Endodermal cell (in vitro differentiated cells): ENCODE data around the gene FYN. TPM values are rescaled to one million over a fixed set of nuclear protein-coding genes. Genes with fewer than 3 reads are reported as not detected.
A peak's percentile ranks its signal among the peaks of the same experiment; 100 is the strongest.

ENCODE experiments used
- DNase-seq: peaks from one replicate; pipeline ENCODE4 v3.0.0-alpha.2; 2017
- H3K27ac ChIP-seq: 2 replicates; pipeline ENCODE4 v1.5.1; 2013; ENCODE audit warnings: mild to moderate bottlenecking, low read depth, low read length, moderate library complexity
- H3K27me3 ChIP-seq: 2 replicates; pipeline ENCODE4 v1.6.1; 2013; ENCODE audit warnings: mild to moderate bottlenecking, low read length, moderate library complexity; ENCODE audit not compliant: insufficient read depth, control insufficient read depth, poor library complexity, severe bottlenecking
- H3K36me3 ChIP-seq: 2 replicates; pipeline ENCODE4 v1.7.0; 2013; ENCODE audit warnings: mild to moderate bottlenecking, low read length, moderate library complexity; ENCODE audit not compliant: control insufficient read depth, insufficient read depth
- H3K4me1 ChIP-seq: one replicate; pipeline ENCODE4 v1.7.0; 2013; ENCODE audit warnings: low read length; ENCODE audit not compliant: control insufficient read depth, insufficient read depth
- H3K4me3 ChIP-seq: 2 replicates; pipeline ENCODE4 v1.5.1; 2013; ENCODE audit warnings: mild to moderate bottlenecking, low read length, moderate library complexity
- H3K9ac ChIP-seq: 2 replicates; pipeline ENCODE4 v1.6.1; 2013; ENCODE audit warnings: mild to moderate bottlenecking, low read length, moderate library complexity; ENCODE audit not compliant: poor library complexity, severe bottlenecking; ENCODE audit errors: extremely low read depth
- H3K9me3 ChIP-seq: 2 replicates; pipeline ENCODE4 v1.6.1; 2013; ENCODE audit warnings: mild to moderate bottlenecking, low read length, moderate library complexity; ENCODE audit not compliant: control insufficient read depth
- H3K27ac Mint-ChIP-seq: 2 replicates; pipeline ENCODE4 v1.8.0; 2020; ENCODE audit warnings: mixed read lengths
- H3K27me3 Mint-ChIP-seq: 2 replicates; pipeline ENCODE4 v1.8.0; 2021; ENCODE audit warnings: mild to moderate bottlenecking, mixed read lengths; ENCODE audit not compliant: insufficient read depth
- H3K36me3 Mint-ChIP-seq: 2 replicates; pipeline ENCODE4 v1.8.0; 2020; ENCODE audit warnings: low read depth, mixed read lengths
- H3K4me1 Mint-ChIP-seq: 2 replicates; pipeline ENCODE4 v1.8.0; 2020; ENCODE audit warnings: mixed read lengths
- H3K4me3 Mint-ChIP-seq: 2 replicates; pipeline ENCODE4 v1.8.0; 2020; ENCODE audit warnings: mild to moderate bottlenecking, moderate library complexity, mixed read lengths
- H3K9me3 Mint-ChIP-seq: 2 replicates; pipeline ENCODE4 v1.8.0; 2020; ENCODE audit warnings: mild to moderate bottlenecking, mixed read lengths
- WGBS, 2 experiments: methylation state at CpG; one replicate each; pipeline versions ENCODE4 v1.1.5 to v1.1.7; 2013; ENCODE audit warnings: missing lambda C conversion rate in 2 of 2, mixed read lengths in 1 of 2; ENCODE audit not compliant: insufficient coverage in 1 of 2, insufficient read length in 1 of 2; 5-methylcytosine and 5-hydroxymethylcytosine counted together
- total RNA-seq, 2 donors: library from RNA; stranded (reverse); fragmentation: NEBNext Ultra II Directional in 1 of 2; extraction: Animal tissue kit (Norgen Biotek cat#: 25700) in 1 of 2; gene quantifications; 2 replicates in 1 of 2; 3 replicates in 1 of 2; pipeline ENCODE4 v1.2.1, GENCODE V29; 2021
- TF ChIP-seq, protein P1 (sequence below): fragments of 200-600 bp; sonication (generic); conservative IDR thresholded peaks from 2 replicates; pipeline ENCODE4 v1.5.0; 2021; ENCODE audit warnings: antibody characterized with exemption, mild to moderate bottlenecking

FYN gene
- total RNA-seq, 2 donors from 2014 or later, result 70.0 to 96.4 TPM

DNA sequence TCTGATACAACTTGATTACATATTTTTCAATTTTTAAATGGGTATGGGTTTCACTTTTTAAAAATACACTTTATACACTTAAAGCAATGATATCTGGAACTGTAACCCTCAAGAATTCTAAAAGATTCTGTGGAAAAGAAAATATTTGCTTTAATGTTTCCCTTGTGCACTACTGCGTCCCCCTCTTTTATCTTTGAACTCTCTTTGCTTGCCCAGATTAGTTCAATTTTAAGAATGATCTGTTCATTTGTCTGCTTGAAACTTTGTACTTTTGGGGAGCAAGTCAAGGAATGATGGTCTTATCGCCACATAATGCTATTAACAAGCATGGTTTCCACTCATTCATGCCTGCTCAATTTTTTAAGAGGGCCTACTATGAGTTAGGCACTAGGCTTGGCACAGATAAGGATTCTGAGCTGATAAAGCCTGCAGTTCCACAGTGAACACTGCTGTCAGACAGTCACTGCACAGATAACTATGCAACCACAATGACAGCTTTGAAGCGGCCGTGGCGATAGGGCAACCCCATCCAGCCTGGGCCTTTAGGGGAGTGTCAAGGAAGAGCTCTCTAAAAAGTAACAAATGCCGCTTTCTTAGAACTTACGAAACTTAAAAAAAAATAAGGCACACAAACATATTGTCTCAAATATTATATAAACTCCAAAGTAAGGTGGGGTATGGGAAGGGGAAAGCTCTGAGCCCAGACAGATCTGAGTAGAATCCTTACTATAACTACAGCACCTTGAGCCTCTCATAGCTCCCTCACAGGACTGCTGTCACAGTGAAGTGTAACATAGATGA, 29.7 kb downstream of the FYN start:
- Histone ChIP-seq H3K27ac (peak overlapping the region; percentile 89), H3K36me3 (peaks cover 8% of the 10 kb centered on the region), H3K4me1 (peaks cover 24% of the 10 kb centered on the region), H3K4me3 (no peak overlapping the region), H3K9ac (no peak overlapping the region), H3K27me3 (no peaks in the 10 kb centered on the region), H3K9me3 (no peaks in the 10 kb centered on the region)
- TF ChIP-seq, protein P1, sequence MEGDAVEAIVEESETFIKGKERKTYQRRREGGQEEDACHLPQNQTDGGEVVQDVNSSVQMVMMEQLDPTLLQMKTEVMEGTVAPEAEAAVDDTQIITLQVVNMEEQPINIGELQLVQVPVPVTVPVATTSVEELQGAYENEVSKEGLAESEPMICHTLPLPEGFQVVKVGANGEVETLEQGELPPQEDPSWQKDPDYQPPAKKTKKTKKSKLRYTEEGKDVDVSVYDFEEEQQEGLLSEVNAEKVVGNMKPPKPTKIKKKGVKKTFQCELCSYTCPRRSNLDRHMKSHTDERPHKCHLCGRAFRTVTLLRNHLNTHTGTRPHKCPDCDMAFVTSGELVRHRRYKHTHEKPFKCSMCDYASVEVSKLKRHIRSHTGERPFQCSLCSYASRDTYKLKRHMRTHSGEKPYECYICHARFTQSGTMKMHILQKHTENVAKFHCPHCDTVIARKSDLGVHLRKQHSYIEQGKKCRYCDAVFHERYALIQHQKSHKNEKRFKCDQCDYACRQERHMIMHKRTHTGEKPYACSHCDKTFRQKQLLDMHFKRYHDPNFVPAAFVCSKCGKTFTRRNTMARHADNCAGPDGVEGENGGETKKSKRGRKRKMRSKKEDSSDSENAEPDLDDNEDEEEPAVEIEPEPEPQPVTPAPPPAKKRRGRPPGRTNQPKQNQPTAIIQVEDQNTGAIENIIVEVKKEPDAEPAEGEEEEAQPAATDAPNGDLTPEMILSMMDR, result no peak
- WGBS, 2 experiments, result 89 to 97% methylated on average over 2 to 6 of the region's 7 CpGs
- peaks cover 57% of the 10 kb centered on the region for H3K4me1 Mint-ChIP-seq
- no peak overlapping the region for H3K4me3 Mint-ChIP-seq
- no peak for DNase-seq
- no peak overlapping the region for H3K27ac Mint-ChIP-seq
- no peaks in the 10 kb centered on the region for H3K27me3 Mint-ChIP-seq
- H3K36me3 Mint-ChIP-seq, result peaks cover 3% of the 10 kb centered on the region
- no peaks in the 10 kb centered on the region for H3K9me3 Mint-ChIP-seq

DNA sequence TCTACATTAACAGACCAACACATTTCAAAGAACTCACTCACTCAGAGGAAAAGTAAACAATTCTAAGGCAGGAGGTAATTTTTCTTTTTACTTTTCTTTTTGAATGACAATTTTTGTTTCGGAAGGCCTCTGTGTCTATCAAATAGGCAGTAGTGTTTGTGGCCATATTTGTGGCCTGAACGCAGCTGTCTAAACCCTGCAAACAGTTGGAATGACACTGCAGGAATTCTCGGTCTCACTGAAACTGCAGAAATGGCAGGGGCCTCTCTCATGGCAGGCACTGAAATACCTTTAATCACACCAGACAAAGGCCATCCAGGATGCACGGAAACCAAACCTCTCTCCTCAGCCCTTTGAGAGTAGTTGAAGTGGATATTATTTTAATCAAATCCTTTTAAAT, 30.4 kb downstream of the FYN start:
- peaks cover 3% of the 10 kb centered on the region for H3K36me3 Mint-ChIP-seq
- TF ChIP-seq, protein P1, result no peak
- no peaks in the 10 kb centered on the region for H3K9me3 Mint-ChIP-seq
- Histone ChIP-seq H3K27ac (peak overlapping the region; percentile 89), H3K9ac (no peak overlapping the region), H3K36me3 (peaks cover 8% of the 10 kb centered on the region), H3K4me1 (peaks cover 24% of the 10 kb centered on the region), H3K9me3 (no peaks in the 10 kb centered on the region), H3K4me3 (no peak overlapping the region), H3K27me3 (no peaks in the 10 kb centered on the region)
- no peak overlapping the region for H3K4me3 Mint-ChIP-seq
- H3K4me1 Mint-ChIP-seq, result peaks cover 57% of the 10 kb centered on the region
- 30 to 86% methylated on average over 2 to 4 of the region's 4 CpGs for WGBS, 2 experiments
- H3K27ac Mint-ChIP-seq, result no peak overlapping the region
- no peaks in the 10 kb centered on the region for H3K27me3 Mint-ChIP-seq
- DNase-seq, result no peak

DNA sequence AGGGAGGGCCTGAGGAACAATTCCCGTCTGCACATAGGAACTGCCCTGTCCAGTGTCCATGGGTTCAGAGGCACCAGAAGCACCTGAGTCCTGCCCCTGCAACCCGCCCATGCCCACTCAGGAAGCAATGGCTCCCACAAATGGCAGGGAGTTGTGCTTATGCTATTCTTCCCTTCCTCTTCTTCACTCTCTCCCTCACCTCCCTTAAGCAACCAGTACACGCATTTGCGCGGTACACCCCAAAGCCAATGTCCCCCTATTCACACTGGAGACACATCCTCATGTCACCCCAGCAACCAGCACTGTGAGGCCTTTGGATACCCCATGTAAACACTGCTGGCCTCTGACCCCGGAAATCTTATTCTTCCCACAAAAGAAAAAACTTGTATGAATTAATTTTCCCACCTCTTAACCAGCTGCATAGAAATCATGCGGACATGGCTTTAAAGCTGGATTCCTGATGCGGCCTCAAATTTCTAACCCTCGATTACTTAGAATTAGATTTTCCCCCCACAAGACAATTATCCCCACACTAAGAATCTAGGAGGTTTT, 30.9 kb downstream of the FYN start:
- TF ChIP-seq, protein P1, result no peak
- peaks cover 3% of the 10 kb centered on the region for H3K36me3 Mint-ChIP-seq
- no peak overlapping the region for H3K27ac Mint-ChIP-seq
- H3K4me3 Mint-ChIP-seq, result no peak overlapping the region
- no peaks in the 10 kb centered on the region for H3K9me3 Mint-ChIP-seq
- Histone ChIP-seq H3K36me3 (peaks cover 8% of the 10 kb centered on the region), H3K27me3 (no peaks in the 10 kb centered on the region), H3K9me3 (no peaks in the 10 kb centered on the region), H3K9ac (no peak overlapping the region), H3K4me3 (no peak overlapping the region), H3K4me1 (peaks cover 24% of the 10 kb centered on the region), H3K27ac (peak overlapping the region; percentile 89)
- H3K27me3 Mint-ChIP-seq, result no peaks in the 10 kb centered on the region
- DNase-seq, result no peak
- H3K4me1 Mint-ChIP-seq, result peaks cover 52% of the 10 kb centered on the region
- 87 to 93% methylated on average over 8 to 9 of the region's 9 CpGs for WGBS, 2 experiments
